ENCODE data around the gene AGBL5. TPM values are rescaled to one million over a fixed set of nuclear protein-coding genes. Genes with fewer than 3 reads are reported as not detected.
"Not testable (repeated sequence)": the region's sequence is repeated elsewhere in the genome, so short reads cannot be mapped to it uniquely, and the experiment has no call there.

AGBL5 gene
- total RNA-seq, 2 donors from 2014 or later = 56.9 to 76.1 TPM

- H3K9me3 Mint-ChIP-seq = no peaks in the 10 kb centered on the region
- H3K4me3 ChIP-seq (ENCODE audit: low read length) = no peak overlapping the region
- WGBS, 2 experiments (ENCODE audit: insufficient coverage in 1 of 2, insufficient read length in 1 of 2) = 90 to 91% methylated on average over 3 of the region's 3 CpGs
These were observed 57.6 kb downstream of the AGBL5 start for GRCh38 chr2:27109083-27109482.

GRCh38 chr2:27110603-27111352 lies 59.3 kb downstream of the AGBL5 start:
- H3K4me1 Mint-ChIP-seq; H3K27me3 ChIP-seq (ENCODE audit: control insufficient read depth, insufficient read depth, low read length, poor library complexity, severe bottlenecking); H3K27ac ChIP-seq (ENCODE audit: low read depth, low read length); H3K9me3 Mint-ChIP-seq; H3K4me3 ChIP-seq (ENCODE audit: low read length); H3K4me3 Mint-ChIP-seq; H3K9me3 ChIP-seq (ENCODE audit: control insufficient read depth, low read length); H3K4me1 ChIP-seq (ENCODE audit: control insufficient read depth, insufficient read depth, low read length); DNase-seq; H3K36me3 ChIP-seq (ENCODE audit: control insufficient read depth, insufficient read depth, low read length); H3K36me3 Mint-ChIP-seq (ENCODE audit: low read depth); H3K9ac ChIP-seq (ENCODE audit: extremely low read depth, low read length, poor library complexity, severe bottlenecking); H3K27ac Mint-ChIP-seq: not testable (repeated sequence)
- peaks cover 14% of the 10 kb centered on the region for H3K27me3 Mint-ChIP-seq (ENCODE audit: insufficient read depth)
- 93 to 96% methylated on average over 19 to 24 of the region's 24 CpGs for WGBS, 2 experiments (ENCODE audit: insufficient coverage in 1 of 2, insufficient read length in 1 of 2)

More at GRCh38 chr2:27109083-27109482, 57.6 kb downstream of the AGBL5 start:
- Mint-ChIP-seq H3K27me3 (ENCODE audit: insufficient read depth) (peaks cover 8% of the 10 kb centered on the region), H3K4me3 (no peak overlapping the region), H3K36me3 (ENCODE audit: low read depth) (no peaks in the 10 kb centered on the region), H3K27ac (no peak overlapping the region), H3K4me1 (no peaks in the 10 kb centered on the region)
- Histone ChIP-seq H3K36me3 (ENCODE audit: control insufficient read depth, insufficient read depth, low read length) (no peaks in the 10 kb centered on the region), H3K27me3 (ENCODE audit: control insufficient read depth, insufficient read depth, low read length, poor library complexity, severe bottlenecking) (peaks cover 6% of the 10 kb centered on the region), H3K4me1 (ENCODE audit: control insufficient read depth, insufficient read depth, low read length) (no peaks in the 10 kb centered on the region), H3K27ac (ENCODE audit: low read depth, low read length) (no peak overlapping the region), H3K9ac (ENCODE audit: extremely low read depth, low read length, poor library complexity, severe bottlenecking) (no peak overlapping the region), H3K9me3 (ENCODE audit: control insufficient read depth, low read length) (no peaks in the 10 kb centered on the region)
- no peak for DNase-seq
- TF ChIP-seq CTCF (conservative IDR thresholded peaks at IDR 0.05) = no peak

- WGBS, 2 experiments (ENCODE audit: insufficient coverage in 1 of 2, insufficient read length in 1 of 2) = 95 to 97% methylated on average over 12 to 49 of the region's 49 CpGs
- not testable (repeated sequence) for H3K4me1 Mint-ChIP-seq
- H3K27me3 Mint-ChIP-seq (ENCODE audit: insufficient read depth) = peaks cover 14% of the 10 kb centered on the region
These were observed 60.1 kb downstream of the AGBL5 start for GRCh38 chr2:27111392-27112078.

GRCh38 chr2:27115519-27115918 lies 64.1 kb downstream of the AGBL5 start:
- H3K4me1 ChIP-seq (ENCODE audit: control insufficient read depth, insufficient read depth, low read length) = no peaks in the 10 kb centered on the region
- DNase-seq = no peak
- TF ChIP-seq CTCF (conservative IDR thresholded peaks at IDR 0.05) = no peak
- H3K4me3 Mint-ChIP-seq = no peak overlapping the region
- H3K9me3 ChIP-seq (ENCODE audit: control insufficient read depth, low read length) = no peaks in the 10 kb centered on the region
- peaks cover 37% of the 10 kb centered on the region for H3K27me3 ChIP-seq (ENCODE audit: control insufficient read depth, insufficient read depth, low read length, poor library complexity, severe bottlenecking)
- no peaks in the 10 kb centered on the region for H3K36me3 Mint-ChIP-seq (ENCODE audit: low read depth)
- H3K27ac Mint-ChIP-seq = no peak overlapping the region
- no peak overlapping the region for H3K9ac ChIP-seq (ENCODE audit: extremely low read depth, low read length, poor library complexity, severe bottlenecking)
- WGBS, 2 experiments (ENCODE audit: insufficient coverage in 1 of 2, insufficient read length in 1 of 2) = 79 to 87% methylated on average over 1 to 2 of the region's 2 CpGs
- no peak overlapping the region for H3K4me3 ChIP-seq (ENCODE audit: low read length)
- H3K27me3 Mint-ChIP-seq (ENCODE audit: insufficient read depth) = peaks cover 48% of the 10 kb centered on the region
- no peaks in the 10 kb centered on the region for H3K9me3 Mint-ChIP-seq
- H3K27ac ChIP-seq (ENCODE audit: low read depth, low read length) = no peak overlapping the region
- H3K36me3 ChIP-seq (ENCODE audit: control insufficient read depth, insufficient read depth, low read length) = no peaks in the 10 kb centered on the region
- peaks cover 4% of the 10 kb centered on the region for H3K4me1 Mint-ChIP-seq

More at GRCh38 chr2:27111392-27112078, 60.1 kb downstream of the AGBL5 start:
- DNase-seq; H3K9ac ChIP-seq (ENCODE audit: extremely low read depth, low read length, poor library complexity, severe bottlenecking); H3K4me3 Mint-ChIP-seq; H3K27ac ChIP-seq (ENCODE audit: low read depth, low read length); H3K9me3 ChIP-seq (ENCODE audit: control insufficient read depth, low read length); H3K27ac Mint-ChIP-seq; H3K9me3 Mint-ChIP-seq; H3K4me1 ChIP-seq (ENCODE audit: control insufficient read depth, insufficient read depth, low read length); H3K36me3 ChIP-seq (ENCODE audit: control insufficient read depth, insufficient read depth, low read length); H3K27me3 ChIP-seq (ENCODE audit: control insufficient read depth, insufficient read depth, low read length, poor library complexity, severe bottlenecking); H3K36me3 Mint-ChIP-seq (ENCODE audit: low read depth); H3K4me3 ChIP-seq (ENCODE audit: low read length): not testable (repeated sequence)

All from endodermal cell (in vitro differentiated cells).